HEK293 (cell line): ENCODE measurements around the gene CEP350.

Source experiments
- CTCF ChIA-PET: fragments of 350-600 bp; formaldehyde crosslinking; extraction: SDS; loops from one replicate; lab custom pipeline; 2021; ENCODE audit warnings: antibody characterized with exemption; lab: Yijun Ruan, JAX
- POLR2A ChIA-PET: fragments of 300-600 bp; formaldehyde crosslinking; extraction: SDS; loops from one replicate; lab custom pipeline; 2020; ENCODE audit warnings: antibody characterized with exemption, inconsistent platforms; lab: Yijun Ruan, JAX
- H3K27ac ChIP-seq: fragments of 200-500 bp; sonication (Bioruptor generic); 2 replicates; pipeline ENCODE4 v1.5.1; 2014; ENCODE audit warnings: low read depth, low read length, control low read depth, inconsistent platforms; ENCODE audit errors: extremely low read depth
- H3K36me3 ChIP-seq, 2 experiments: fragments of 200-500 bp in 1 of 2; sonication (Bioruptor generic) in 1 of 2; 1 replicate in 1 of 2; 2 replicates in 1 of 2; pipeline ENCODE4 v1.5.1; 2014 to 2017; ENCODE audit warnings: inconsistent platforms in 2 of 2, low read length in 2 of 2; ENCODE audit not compliant: control insufficient read depth in 2 of 2, insufficient read depth in 1 of 2
- H3K4me1 ChIP-seq: fragments of 200-500 bp; sonication (Bioruptor generic); 2 replicates; pipeline ENCODE4 v1.5.1; 2014; ENCODE audit warnings: mild to moderate bottlenecking, low read length, inconsistent platforms; ENCODE audit not compliant: control insufficient read depth, insufficient read depth
- H3K4me3 ChIP-seq: 2 replicates; pipeline ENCODE4 v1.5.1; 2011; ENCODE audit warnings: low read depth, mild to moderate bottlenecking, control low read depth, low read length, moderate library complexity
- H3K9me3 ChIP-seq: fragments of 200-500 bp; sonication (Bioruptor generic); 2 replicates; pipeline ENCODE4 v1.5.1; 2014; ENCODE audit warnings: low read depth, low read length, inconsistent platforms; ENCODE audit not compliant: control insufficient read depth, insufficient read depth
- GLIS2 ChIP-seq: fragments of 450-650 bp; formaldehyde crosslinking; IDR thresholded peaks from 2 replicates; pipeline ENCODE4 v1.5.1; 2016; ENCODE audit warnings: missing biosample characterization, missing genetic modification characterization
- SP7 ChIP-seq: fragments of 450-650 bp; formaldehyde crosslinking; IDR thresholded peaks from 2 replicates; pipeline ENCODE4 v1.5.1; 2016; ENCODE audit warnings: missing biosample characterization, missing genetic modification characterization
- ZBTB48 ChIP-seq: fragments of 450-650 bp; formaldehyde crosslinking; IDR thresholded peaks from 2 replicates; pipeline ENCODE4 v1.5.1; 2016; ENCODE audit warnings: missing biosample characterization, missing genetic modification characterization
- ZNF114 ChIP-seq: fragments of 450-650 bp; formaldehyde crosslinking; IDR thresholded peaks from 2 replicates; pipeline ENCODE4 v1.5.0; 2017; ENCODE audit warnings: missing biosample characterization, missing genetic modification characterization
- ZNF354C ChIP-seq: fragments of 450-650 bp; formaldehyde crosslinking; IDR thresholded peaks from 2 replicates; pipeline ENCODE4 v1.5.1; 2016; ENCODE audit warnings: missing biosample characterization, missing genetic modification characterization, low read depth, borderline replicate concordance
- ZNF366 ChIP-seq: fragments of 450-650 bp; formaldehyde crosslinking; conservative IDR thresholded peaks from 2 replicates; pipeline ENCODE4 v1.5.1; 2016; ENCODE audit warnings: missing biosample characterization, missing genetic modification characterization
- ZNF501 ChIP-seq: fragments of 450-650 bp; formaldehyde crosslinking; IDR thresholded peaks from 2 replicates; pipeline ENCODE4 v1.5.1; 2016; ENCODE audit warnings: missing biosample characterization, missing genetic modification characterization
- ZNF555 ChIP-seq: fragments of 450-650 bp; formaldehyde crosslinking; conservative IDR thresholded peaks from 2 replicates; pipeline ENCODE4 v1.5.1; 2017; ENCODE audit warnings: missing biosample characterization, mild to moderate bottlenecking, missing genetic modification characterization, inconsistent platforms
- ZNF664 ChIP-seq: fragments of 450-650 bp; formaldehyde crosslinking; IDR thresholded peaks from 2 replicates; pipeline ENCODE4 v1.5.1; 2016; ENCODE audit warnings: missing biosample characterization, missing genetic modification characterization
- ZSCAN30 ChIP-seq: fragments of 450-650 bp; IDR thresholded peaks from 2 replicates; pipeline ENCODE4 v1.5.1; 2018; ENCODE audit warnings: missing biosample characterization, mild to moderate bottlenecking, missing genetic modification characterization, moderate library complexity
- TF ChIP-seq, protein P1 (sequence below): fragments of 450-650 bp; formaldehyde crosslinking; IDR thresholded peaks from 2 replicates; pipeline ENCODE4 v1.5.1; 2016; ENCODE audit warnings: missing biosample characterization, missing genetic modification characterization
- TF ChIP-seq, protein P2 (sequence below): fragments of 450-650 bp; formaldehyde crosslinking; IDR thresholded peaks from 2 replicates; pipeline ENCODE4 v1.5.1; 2016; ENCODE audit warnings: missing biosample characterization, missing genetic modification characterization
- TF ChIP-seq, protein P3 (sequence below): fragments of 450-650 bp; formaldehyde crosslinking; IDR thresholded peaks from 2 replicates; pipeline ENCODE4 v1.5.1; 2016; ENCODE audit warnings: missing biosample characterization, missing genetic modification characterization
- TF ChIP-seq, protein P4 (sequence below): fragments of 450-650 bp; formaldehyde crosslinking; IDR thresholded peaks from 2 replicates; pipeline ENCODE4 v1.5.1; 2016; ENCODE audit warnings: missing biosample characterization, missing genetic modification characterization, borderline replicate concordance
- TF ChIP-seq, protein P5 (sequence below): fragments of 450-650 bp; formaldehyde crosslinking; optimal IDR thresholded peaks from 2 replicates; pipeline ENCODE3; 2016; ENCODE audit warnings: missing biosample characterization, mild to moderate bottlenecking, missing genetic modification characterization

Gene CEP350

DNA sequence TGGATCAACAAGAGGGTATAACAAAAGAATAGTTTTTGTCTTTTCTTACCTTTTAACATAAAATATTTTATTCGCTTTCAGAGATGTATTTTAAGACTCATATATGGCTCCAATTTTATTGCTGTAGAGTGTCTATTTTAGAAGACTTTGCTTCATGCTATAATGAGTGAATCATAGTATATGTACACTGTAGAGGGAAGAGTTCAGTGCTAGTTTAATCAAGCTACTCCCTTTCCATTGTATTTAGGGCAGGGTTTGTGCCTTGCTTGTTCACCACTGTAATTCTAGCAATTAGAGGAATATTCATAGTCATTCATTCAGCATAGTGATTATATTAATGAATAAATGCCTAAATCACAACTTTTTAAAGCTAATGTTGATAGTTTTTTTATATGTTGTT is 78.8 kb downstream of the CEP350 start (continued):
- TF ChIP-seq, protein P1, sequence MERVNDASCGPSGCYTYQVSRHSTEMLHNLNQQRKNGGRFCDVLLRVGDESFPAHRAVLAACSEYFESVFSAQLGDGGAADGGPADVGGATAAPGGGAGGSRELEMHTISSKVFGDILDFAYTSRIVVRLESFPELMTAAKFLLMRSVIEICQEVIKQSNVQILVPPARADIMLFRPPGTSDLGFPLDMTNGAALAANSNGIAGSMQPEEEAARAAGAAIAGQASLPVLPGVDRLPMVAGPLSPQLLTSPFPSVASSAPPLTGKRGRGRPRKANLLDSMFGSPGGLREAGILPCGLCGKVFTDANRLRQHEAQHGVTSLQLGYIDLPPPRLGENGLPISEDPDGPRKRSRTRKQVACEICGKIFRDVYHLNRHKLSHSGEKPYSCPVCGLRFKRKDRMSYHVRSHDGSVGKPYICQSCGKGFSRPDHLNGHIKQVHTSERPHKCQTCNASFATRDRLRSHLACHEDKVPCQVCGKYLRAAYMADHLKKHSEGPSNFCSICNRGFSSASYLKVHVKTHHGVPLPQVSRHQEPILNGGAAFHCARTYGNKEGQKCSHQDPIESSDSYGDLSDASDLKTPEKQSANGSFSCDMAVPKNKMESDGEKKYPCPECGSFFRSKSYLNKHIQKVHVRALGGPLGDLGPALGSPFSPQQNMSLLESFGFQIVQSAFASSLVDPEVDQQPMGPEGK, result no peak
- TF ChIP-seq, protein P2, sequence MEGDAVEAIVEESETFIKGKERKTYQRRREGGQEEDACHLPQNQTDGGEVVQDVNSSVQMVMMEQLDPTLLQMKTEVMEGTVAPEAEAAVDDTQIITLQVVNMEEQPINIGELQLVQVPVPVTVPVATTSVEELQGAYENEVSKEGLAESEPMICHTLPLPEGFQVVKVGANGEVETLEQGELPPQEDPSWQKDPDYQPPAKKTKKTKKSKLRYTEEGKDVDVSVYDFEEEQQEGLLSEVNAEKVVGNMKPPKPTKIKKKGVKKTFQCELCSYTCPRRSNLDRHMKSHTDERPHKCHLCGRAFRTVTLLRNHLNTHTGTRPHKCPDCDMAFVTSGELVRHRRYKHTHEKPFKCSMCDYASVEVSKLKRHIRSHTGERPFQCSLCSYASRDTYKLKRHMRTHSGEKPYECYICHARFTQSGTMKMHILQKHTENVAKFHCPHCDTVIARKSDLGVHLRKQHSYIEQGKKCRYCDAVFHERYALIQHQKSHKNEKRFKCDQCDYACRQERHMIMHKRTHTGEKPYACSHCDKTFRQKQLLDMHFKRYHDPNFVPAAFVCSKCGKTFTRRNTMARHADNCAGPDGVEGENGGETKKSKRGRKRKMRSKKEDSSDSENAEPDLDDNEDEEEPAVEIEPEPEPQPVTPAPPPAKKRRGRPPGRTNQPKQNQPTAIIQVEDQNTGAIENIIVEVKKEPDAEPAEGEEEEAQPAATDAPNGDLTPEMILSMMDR (tag by site-specific recombination), result no peak

DNA sequence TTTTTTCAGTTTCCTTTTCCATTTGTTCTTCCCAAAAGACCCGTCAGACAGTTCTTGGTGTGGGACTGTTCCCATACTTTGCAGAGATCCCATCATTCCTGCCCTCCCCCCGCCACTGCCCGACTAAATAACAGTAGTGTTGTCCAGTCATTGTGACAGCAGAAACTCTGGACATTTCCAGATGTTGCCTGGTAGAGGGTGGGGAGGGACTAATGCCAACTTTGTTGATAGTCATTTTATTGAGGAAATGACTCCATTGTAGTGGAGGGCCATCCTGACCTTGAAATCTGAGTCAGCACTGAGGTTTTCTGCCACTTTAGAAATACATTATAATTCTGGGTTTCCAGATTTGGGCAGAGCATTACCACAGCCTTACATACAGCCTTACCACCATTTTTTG is 85.4 kb downstream of the CEP350 start:
- no peak for TF ChIP-seq ZBTB48 (tag by site-specific recombination)
- TF ChIP-seq ZNF555, result no peak
- no peak for TF ChIP-seq ZNF664 (tag by site-specific recombination)
- no peak for TF ChIP-seq ZNF114 (tag by site-specific recombination)
- TF ChIP-seq ZSCAN30 (tag by site-specific recombination), result no peak
- TF ChIP-seq ZNF501 (tag by site-specific recombination), result no peak
- no peak for TF ChIP-seq GLIS2
- TF ChIP-seq, protein P3, sequence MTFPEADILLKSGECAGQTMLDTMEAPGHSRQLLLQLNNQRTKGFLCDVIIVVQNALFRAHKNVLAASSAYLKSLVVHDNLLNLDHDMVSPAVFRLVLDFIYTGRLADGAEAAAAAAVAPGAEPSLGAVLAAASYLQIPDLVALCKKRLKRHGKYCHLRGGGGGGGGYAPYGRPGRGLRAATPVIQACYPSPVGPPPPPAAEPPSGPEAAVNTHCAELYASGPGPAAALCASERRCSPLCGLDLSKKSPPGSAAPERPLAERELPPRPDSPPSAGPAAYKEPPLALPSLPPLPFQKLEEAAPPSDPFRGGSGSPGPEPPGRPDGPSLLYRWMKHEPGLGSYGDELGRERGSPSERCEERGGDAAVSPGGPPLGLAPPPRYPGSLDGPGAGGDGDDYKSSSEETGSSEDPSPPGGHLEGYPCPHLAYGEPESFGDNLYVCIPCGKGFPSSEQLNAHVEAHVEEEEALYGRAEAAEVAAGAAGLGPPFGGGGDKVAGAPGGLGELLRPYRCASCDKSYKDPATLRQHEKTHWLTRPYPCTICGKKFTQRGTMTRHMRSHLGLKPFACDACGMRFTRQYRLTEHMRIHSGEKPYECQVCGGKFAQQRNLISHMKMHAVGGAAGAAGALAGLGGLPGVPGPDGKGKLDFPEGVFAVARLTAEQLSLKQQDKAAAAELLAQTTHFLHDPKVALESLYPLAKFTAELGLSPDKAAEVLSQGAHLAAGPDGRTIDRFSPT (tag by site-specific recombination), result no peak
- TF ChIP-seq ZNF366, result no peak
- TF ChIP-seq, protein P4, sequence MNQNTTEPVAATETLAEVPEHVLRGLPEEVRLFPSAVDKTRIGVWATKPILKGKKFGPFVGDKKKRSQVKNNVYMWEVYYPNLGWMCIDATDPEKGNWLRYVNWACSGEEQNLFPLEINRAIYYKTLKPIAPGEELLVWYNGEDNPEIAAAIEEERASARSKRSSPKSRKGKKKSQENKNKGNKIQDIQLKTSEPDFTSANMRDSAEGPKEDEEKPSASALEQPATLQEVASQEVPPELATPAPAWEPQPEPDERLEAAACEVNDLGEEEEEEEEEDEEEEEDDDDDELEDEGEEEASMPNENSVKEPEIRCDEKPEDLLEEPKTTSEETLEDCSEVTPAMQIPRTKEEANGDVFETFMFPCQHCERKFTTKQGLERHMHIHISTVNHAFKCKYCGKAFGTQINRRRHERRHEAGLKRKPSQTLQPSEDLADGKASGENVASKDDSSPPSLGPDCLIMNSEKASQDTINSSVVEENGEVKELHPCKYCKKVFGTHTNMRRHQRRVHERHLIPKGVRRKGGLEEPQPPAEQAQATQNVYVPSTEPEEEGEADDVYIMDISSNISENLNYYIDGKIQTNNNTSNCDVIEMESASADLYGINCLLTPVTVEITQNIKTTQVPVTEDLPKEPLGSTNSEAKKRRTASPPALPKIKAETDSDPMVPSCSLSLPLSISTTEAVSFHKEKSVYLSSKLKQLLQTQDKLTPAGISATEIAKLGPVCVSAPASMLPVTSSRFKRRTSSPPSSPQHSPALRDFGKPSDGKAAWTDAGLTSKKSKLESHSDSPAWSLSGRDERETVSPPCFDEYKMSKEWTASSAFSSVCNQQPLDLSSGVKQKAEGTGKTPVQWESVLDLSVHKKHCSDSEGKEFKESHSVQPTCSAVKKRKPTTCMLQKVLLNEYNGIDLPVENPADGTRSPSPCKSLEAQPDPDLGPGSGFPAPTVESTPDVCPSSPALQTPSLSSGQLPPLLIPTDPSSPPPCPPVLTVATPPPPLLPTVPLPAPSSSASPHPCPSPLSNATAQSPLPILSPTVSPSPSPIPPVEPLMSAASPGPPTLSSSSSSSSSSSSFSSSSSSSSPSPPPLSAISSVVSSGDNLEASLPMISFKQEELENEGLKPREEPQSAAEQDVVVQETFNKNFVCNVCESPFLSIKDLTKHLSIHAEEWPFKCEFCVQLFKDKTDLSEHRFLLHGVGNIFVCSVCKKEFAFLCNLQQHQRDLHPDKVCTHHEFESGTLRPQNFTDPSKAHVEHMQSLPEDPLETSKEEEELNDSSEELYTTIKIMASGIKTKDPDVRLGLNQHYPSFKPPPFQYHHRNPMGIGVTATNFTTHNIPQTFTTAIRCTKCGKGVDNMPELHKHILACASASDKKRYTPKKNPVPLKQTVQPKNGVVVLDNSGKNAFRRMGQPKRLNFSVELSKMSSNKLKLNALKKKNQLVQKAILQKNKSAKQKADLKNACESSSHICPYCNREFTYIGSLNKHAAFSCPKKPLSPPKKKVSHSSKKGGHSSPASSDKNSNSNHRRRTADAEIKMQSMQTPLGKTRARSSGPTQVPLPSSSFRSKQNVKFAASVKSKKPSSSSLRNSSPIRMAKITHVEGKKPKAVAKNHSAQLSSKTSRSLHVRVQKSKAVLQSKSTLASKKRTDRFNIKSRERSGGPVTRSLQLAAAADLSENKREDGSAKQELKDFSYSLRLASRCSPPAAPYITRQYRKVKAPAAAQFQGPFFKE (tag by site-specific recombination), result no peak
- TF ChIP-seq ZNF354C (tag by site-specific recombination), result no peak
- TF ChIP-seq SP7 (tag by site-specific recombination), result no peak
- TF ChIP-seq, protein P5, sequence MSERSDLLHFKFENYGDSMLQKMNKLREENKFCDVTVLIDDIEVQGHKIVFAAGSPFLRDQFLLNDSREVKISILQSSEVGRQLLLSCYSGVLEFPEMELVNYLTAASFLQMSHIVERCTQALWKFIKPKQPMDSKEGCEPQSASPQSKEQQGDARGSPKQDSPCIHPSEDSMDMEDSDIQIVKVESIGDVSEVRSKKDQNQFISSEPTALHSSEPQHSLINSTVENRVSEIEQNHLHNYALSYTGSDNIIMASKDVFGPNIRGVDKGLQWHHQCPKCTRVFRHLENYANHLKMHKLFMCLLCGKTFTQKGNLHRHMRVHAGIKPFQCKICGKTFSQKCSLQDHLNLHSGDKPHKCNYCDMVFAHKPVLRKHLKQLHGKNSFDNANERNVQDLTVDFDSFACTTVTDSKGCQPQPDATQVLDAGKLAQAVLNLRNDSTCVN, result no peak
- TF ChIP-seq, all 188 proteins: peak for 0
- no peak overlapping the region for H3K27ac ChIP-seq
- H3K9me3 ChIP-seq, result no peaks in the 10 kb centered on the region
- peaks cover 48 to 74% of the 10 kb centered on the region in 2 experiments for H3K36me3 ChIP-seq
- H3K4me1 ChIP-seq, result no peaks in the 10 kb centered on the region
- ChIA-PET CTCF (no interaction called here), POLR2A (no interaction called here)
- H3K4me3 ChIP-seq, result no peak overlapping the region
